ENCODE measurements around the gene BPGM. TPM values are rescaled to one million over a fixed set of nuclear protein-coding genes. Genes with fewer than 3 reads are reported as not detected.

The BPGM gene
- total and polyA plus RNA-seq, 7 donors, result 10.1 to 55.7 (median 14.9) TPM

DNA sequence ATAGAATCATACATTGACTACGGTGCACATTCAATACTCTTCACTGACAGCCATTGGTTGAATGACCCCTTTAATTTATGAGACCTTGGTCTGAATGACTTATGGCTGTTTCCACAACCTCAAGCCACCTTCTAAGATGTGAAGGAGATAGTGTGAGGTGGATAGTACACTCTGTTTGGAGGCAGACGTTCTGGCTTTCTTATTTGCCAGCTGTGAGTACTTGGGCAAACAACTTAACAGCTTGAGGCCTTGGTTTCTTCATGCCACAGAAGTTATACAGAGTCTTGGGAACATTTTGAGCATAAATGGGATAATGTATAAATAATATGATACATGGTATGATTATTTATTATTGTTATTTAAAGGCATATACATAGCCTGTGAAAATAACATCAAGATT is 62.0 kb downstream of the BPGM start:
- DNase-seq (no peak), ATAC-seq (no peak)
- no peaks in the 10 kb centered on the region for H3K9me3 ChIP-seq
- H3K4me1 ChIP-seq, result no peaks in the 10 kb centered on the region
- intact Hi-C loops (cut with DNase I), result loop anchor here in 1 of 2 donors (10.0 kb wide), 1 partner anchor 74 kb away; no protein-coding TSS in a partner anchor
- no peaks in the 10 kb centered on the region for H3K36me3 ChIP-seq (ENCODE audit: insufficient read depth in 1 of 2, low read depth in 1 of 2)
- H3K27ac ChIP-seq, result no peak overlapping the region
- TF ChIP-seq, protein P1, sequence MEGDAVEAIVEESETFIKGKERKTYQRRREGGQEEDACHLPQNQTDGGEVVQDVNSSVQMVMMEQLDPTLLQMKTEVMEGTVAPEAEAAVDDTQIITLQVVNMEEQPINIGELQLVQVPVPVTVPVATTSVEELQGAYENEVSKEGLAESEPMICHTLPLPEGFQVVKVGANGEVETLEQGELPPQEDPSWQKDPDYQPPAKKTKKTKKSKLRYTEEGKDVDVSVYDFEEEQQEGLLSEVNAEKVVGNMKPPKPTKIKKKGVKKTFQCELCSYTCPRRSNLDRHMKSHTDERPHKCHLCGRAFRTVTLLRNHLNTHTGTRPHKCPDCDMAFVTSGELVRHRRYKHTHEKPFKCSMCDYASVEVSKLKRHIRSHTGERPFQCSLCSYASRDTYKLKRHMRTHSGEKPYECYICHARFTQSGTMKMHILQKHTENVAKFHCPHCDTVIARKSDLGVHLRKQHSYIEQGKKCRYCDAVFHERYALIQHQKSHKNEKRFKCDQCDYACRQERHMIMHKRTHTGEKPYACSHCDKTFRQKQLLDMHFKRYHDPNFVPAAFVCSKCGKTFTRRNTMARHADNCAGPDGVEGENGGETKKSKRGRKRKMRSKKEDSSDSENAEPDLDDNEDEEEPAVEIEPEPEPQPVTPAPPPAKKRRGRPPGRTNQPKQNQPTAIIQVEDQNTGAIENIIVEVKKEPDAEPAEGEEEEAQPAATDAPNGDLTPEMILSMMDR (IDR thresholded peaks at IDR 0.05), result no peak
- H3K27me3 ChIP-seq (ENCODE audit: insufficient read depth in 3 of 3, low read length in 2 of 3), result no peaks in the 10 kb centered on the region
- 57 to 66% (median 59%) methylated on average over 2 of the region's 2 CpGs for WGBS, 3 donors
- no peak overlapping the region for H3K4me3 ChIP-seq

DNA sequence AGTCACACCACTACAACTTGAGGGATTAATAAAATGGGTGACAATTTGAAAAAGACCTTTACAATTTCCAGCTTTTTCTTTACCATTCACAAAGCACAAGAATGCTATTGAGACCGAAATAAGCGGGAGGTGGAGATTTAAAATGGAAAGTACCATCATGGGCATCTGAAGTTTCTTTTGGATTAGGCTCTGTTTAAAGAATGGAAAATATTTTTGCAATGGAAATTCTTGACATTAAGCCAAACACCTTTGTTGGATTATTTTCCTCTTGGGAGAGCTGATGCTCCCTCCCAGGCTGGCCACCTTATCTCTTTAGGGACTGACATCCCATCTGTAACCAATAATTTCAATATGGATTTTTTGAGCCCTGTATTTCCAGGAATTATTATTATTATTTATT is 62.5 kb downstream of the BPGM start:
- Histone ChIP-seq H3K27ac (no peak overlapping the region), H3K9me3 (no peaks in the 10 kb centered on the region), H3K36me3 (ENCODE audit: insufficient read depth in 1 of 2, low read depth in 1 of 2) (no peaks in the 10 kb centered on the region), H3K27me3 (ENCODE audit: insufficient read depth in 3 of 3, low read length in 2 of 3) (no peaks in the 10 kb centered on the region), H3K4me3 (no peak overlapping the region), H3K4me1 (no peaks in the 10 kb centered on the region)
- TF ChIP-seq, protein P1 (IDR thresholded peaks at IDR 0.05), result no peak
- 65 to 71% (median 65%) methylated on average over 2 of the region's 2 CpGs for WGBS, 3 donors
- DNase-seq, result no peak
- ATAC-seq, result no peak
- intact Hi-C loops (cut with DNase I), result loop anchor here in 1 of 2 donors (10.0 kb wide), 1 partner anchor 74 kb away; no protein-coding TSS in a partner anchor

DNA sequence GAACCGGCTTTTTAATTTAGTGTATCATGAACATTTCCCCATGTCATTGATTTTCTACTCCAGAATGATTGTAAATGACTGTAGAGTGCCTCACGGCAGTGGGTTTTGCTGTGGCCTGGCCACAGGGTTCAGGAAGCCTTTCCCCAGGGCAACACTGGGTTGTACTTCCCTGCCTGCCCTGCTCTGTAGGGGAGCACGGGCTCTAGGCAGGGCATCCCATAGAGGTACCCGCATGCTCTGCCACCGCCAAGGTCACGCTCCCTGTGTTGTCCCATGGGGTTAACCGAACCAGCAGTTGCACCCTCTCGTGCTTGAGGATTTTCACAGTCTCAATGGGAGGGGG is 63.8 kb downstream of the BPGM start:
- DNase-seq (no peak), ATAC-seq (no peak)
- no peaks in the 10 kb centered on the region for H3K4me1 ChIP-seq
- no peaks in the 10 kb centered on the region for H3K9me3 ChIP-seq
- H3K27me3 ChIP-seq (ENCODE audit: insufficient read depth in 3 of 3, low read length in 2 of 3), result no peaks in the 10 kb centered on the region
- WGBS, 3 donors, result 63 to 77% (median 67%) methylated on average over 8 of the region's 8 CpGs
- no peak overlapping the region for H3K27ac ChIP-seq
- TF ChIP-seq, protein P1 (IDR thresholded peaks at IDR 0.05), result no peak
- intact Hi-C loops (cut with DNase I), result no loop called here
- H3K36me3 ChIP-seq (ENCODE audit: insufficient read depth in 1 of 2, low read depth in 1 of 2), result no peaks in the 10 kb centered on the region
- no peak overlapping the region for H3K4me3 ChIP-seq

DNA sequence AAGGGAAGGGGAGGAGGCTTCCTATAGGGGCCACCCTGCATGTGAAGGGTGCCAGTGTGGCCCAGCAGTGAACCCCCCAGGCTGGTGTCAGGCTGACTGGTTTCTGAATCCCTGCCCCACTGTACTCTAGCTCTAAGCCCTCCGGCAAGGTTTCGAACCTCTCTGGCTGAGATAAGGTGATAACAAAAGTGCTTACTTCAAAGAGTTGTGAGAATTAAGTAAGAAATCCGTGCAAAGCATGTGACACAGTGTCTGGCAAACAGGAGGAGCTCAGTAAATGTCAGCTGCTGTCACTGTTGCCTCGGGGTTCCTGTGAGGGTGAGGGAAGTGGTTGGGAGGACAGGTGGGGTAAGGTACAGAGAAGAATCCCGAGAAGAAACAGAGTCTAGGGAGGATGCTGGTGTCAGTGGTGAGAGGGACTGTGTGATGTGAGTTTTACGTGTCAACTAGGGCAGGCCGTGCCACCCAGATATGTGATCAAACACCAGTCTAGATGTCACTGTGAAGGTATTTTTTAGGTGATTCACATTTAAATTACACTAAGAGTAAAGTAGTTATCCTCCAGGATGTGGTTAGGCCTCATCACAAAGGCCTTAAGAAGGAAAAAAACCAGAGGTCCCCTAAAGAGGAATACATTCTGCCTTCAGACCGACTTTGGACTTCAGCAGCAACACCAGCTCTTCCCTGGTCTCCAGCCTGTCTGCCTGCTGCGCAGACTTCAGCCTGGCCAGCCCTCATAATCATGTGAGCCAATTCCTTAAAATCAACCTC is 64.4 kb downstream of the BPGM start:
- Histone ChIP-seq H3K27ac (no peak overlapping the region), H3K27me3 (ENCODE audit: insufficient read depth in 3 of 3, low read length in 2 of 3) (no peaks in the 10 kb centered on the region), H3K4me3 (no peak overlapping the region), H3K36me3 (ENCODE audit: insufficient read depth in 1 of 2, low read depth in 1 of 2) (no peaks in the 10 kb centered on the region), H3K4me1 (no peaks in the 10 kb centered on the region), H3K9me3 (no peaks in the 10 kb centered on the region)
- TF ChIP-seq, protein P1 (IDR thresholded peaks at IDR 0.05), result no peak
- WGBS, 3 donors, result 74 to 76% (median 75%) methylated on average over 9 of the region's 9 CpGs
- no peak for ATAC-seq
- no peak for DNase-seq
- intact Hi-C loops (cut with DNase I), result no loop called here

DNA sequence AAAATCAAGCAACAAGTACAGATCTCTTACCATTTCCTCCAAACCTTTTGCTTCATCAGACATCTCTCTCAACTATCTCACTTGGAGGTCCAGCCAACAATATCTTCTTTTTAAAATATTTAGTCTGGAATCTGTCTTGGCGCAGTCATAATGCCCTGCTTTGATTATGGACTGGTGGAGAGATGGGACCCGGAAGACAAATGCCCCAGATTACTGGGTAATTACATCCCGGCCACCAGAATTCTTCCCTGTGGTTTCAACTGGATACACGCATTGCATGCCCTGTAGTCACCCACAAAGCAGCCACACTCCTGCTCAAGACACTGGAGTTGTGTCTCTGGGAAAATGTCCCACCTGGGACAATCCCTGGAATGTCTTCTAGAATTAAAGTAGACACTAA is 65.5 kb downstream of the BPGM start:
- TF ChIP-seq, protein P1 (IDR thresholded peaks at IDR 0.05), result no peak
- Histone ChIP-seq H3K27me3 (ENCODE audit: insufficient read depth in 3 of 3, low read length in 2 of 3) (no peaks in the 10 kb centered on the region), H3K27ac (no peak overlapping the region), H3K4me3 (no peak overlapping the region), H3K36me3 (ENCODE audit: insufficient read depth in 1 of 2, low read depth in 1 of 2) (no peaks in the 10 kb centered on the region), H3K9me3 (no peaks in the 10 kb centered on the region), H3K4me1 (no peaks in the 10 kb centered on the region)
- DNase-seq (no peak), ATAC-seq (no peak)
- intact Hi-C loops (cut with DNase I), result no loop called here
- 63 to 82% (median 80%) methylated on average over 4 of the region's 4 CpGs for WGBS, 3 donors

Measured in psoas muscle (tissue), 8 donors.